NCI-H187 treated with DMSO at 0.1 percent for 48 hours (cell line): ENCODE results near the gene RTBDN.
A peak's percentile ranks its signal among the peaks of the same experiment; 100 is the strongest.

ENCODE experiments used
- DNase-seq: peaks from one replicate; lab custom pipeline; 2025; lab: John Stamatoyannopoulos, UW

Gene RTBDN

DNA sequence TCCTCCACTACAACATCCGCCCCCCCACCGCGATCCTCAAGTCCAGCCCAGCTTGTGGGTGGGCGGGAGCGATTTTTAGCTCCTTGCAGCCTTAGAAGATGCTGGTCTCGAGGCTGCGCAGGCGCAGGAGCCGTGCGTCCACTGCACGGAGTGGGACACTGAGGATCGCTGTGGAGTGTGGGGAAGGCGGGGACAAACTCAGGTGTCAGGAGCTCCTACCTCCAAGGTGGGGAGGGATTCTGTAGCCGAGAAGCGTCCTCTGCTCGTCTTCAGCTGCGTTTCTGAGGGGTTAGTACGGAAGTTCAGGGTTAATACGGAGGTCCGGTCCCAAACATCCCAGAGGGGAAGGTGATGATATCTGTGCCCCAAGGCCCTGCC is at the start of gene RTBDN:
TSS of gene RTBDN (minus strand) at position 14 of the 378 bp plus-strand sequence. CDS start 4,600 bp downstream, outside the sequence.
- DNase-seq, result no peak

DNA sequence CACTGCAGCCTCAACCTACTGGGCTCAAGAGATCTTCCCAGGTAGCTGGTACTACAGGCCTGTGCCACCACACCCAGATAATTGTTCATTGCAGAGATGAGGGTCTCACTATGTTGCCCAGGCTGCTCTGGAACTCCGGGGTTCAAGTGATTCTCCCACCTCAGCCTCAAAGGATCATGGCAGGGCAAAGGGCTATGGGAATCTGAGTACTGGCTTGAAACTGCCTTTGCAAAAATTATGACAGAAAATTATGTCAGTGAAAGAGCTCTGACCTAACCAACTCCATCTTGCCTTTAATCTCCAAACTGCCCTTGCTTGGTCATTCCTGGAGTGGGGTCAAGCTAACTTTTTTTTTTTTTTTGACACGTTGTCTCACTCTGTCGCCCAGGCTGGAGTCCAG is 48.2 kb upstream of the RTBDN start:
- DNase-seq, result no peak

DNA sequence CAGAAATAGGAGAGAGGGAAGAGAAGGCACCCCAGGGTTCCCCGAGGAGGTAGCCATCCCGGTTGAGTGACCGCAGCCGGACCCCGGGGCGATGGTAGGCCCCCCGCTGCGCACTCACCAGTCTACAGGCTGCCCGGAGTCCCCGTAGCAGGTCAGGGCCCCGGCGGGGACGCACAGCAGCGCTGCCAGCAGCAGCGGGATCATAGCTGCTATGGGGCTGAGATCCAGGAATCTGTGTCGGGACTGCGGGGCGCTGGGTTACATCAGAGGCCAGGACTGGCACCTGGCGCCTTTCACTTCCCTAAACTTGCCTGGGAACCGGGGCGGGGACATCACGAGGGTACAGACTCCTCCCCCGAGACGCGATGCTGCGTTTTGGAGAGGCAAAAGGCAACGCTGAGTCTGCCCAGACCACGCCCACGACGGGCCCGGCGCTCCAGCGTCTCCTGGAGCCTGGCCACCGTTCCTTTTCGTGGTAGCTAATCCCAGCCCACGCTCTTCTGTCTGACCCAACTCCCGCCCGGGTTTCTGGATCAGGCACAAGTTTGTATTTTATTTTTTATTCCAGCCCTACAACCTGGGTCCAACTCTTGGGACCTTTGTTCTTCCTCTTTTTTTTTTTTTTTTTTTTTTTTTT is 46.9 kb upstream of the RTBDN start, which contains the start of gene DNASE2:
TSS of gene DNASE2 (minus strand) at position 278 of the 637 bp plus-strand sequence. CDS start at position 204, 74 bp downstream.
- peak; percentile 60 for DNase-seq

DNA sequence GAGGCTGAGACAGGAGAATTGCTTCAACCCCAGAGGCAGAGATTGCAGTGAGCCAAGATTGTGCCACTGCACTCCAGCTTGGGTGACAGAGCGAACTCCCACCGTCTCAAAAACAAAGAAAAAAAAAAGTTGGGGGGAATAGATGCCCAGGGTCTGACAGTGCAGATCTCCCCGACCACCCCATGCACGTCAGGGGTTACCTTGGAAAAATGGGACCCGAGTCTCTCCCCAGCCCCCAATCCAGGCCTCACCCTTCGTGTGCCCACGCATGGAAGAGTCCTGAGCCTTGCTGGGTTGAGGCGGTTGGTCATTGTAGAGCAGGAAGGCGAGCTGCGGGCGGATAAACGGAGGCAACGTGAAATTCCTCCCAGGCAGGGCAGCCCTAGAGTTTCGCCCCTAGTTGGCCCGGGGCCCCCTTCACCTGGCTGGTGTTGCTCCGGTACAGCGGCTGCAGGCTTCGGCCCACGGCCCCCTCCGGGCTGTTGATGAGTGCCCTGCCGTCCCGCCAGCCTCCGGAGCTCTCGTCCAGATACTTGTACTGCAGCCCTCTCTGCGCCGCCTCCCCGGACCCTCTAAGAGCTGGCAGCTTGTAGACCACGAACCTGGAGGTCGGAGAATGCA is 46.3 kb upstream of the RTBDN start:
- no peak for DNase-seq

DNA sequence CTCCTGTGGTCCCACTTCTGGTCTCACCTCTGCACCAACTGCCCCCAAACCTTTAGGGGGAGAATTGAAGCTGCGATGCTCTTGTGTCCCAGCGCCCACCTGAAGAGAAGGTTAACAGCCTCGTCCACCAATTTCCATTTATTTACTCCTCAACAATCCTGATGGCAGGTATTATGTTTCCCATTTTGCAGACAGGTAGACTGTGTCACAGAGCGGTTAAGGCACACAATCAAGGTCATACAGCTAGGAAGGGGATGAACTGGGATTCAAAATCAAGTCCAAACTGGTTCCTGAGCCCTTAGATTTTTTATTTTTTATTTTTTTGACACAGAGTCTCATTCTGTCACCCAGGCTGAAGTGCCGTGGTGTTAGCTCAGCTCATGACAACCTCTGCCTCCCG is 40.7 kb upstream of the RTBDN start:
- DNase-seq, result no peak

DNA sequence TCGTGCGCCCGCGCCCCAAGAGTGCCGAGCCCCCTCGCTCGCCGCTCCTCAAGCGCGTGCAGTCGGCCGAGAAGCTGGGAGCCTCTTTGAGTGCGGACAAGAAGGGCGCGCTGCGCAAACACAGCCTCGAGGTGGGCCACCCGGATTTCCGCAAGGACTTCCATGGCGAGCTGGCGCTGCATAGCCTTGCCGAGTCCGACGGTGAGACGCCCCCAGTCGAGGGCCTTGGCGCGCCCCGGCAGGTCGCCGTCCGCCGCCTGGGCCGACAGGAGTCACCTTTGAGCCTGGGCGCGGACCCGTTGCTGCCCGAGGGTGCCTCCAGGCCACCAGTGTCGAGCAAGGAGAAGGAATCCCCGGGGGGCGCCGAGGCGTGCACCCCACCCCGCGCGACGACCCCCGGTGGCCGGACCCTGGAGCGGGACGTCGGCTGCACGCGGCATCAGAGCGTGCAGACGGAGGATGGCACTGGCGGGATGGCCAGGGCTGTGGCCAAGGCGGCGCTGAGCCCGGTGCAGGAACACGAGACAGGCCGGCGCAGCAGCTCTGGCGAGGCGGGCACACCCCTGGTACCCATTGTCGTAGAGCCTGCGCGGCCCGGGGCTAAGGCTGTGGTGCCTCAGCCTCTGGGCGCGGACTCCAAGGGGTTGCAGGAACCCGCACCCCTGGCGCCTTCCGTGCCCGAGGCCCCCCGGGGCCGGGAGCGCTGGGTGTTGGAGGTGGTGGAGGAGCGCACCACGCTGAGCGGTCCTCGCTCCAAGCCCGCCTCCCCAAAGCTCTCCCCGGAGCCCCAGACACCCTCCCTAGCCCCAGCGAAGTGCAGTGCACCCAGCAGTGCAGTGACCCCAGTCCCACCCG is 39.7 kb upstream of the RTBDN start:
- no peak for DNase-seq

DNA sequence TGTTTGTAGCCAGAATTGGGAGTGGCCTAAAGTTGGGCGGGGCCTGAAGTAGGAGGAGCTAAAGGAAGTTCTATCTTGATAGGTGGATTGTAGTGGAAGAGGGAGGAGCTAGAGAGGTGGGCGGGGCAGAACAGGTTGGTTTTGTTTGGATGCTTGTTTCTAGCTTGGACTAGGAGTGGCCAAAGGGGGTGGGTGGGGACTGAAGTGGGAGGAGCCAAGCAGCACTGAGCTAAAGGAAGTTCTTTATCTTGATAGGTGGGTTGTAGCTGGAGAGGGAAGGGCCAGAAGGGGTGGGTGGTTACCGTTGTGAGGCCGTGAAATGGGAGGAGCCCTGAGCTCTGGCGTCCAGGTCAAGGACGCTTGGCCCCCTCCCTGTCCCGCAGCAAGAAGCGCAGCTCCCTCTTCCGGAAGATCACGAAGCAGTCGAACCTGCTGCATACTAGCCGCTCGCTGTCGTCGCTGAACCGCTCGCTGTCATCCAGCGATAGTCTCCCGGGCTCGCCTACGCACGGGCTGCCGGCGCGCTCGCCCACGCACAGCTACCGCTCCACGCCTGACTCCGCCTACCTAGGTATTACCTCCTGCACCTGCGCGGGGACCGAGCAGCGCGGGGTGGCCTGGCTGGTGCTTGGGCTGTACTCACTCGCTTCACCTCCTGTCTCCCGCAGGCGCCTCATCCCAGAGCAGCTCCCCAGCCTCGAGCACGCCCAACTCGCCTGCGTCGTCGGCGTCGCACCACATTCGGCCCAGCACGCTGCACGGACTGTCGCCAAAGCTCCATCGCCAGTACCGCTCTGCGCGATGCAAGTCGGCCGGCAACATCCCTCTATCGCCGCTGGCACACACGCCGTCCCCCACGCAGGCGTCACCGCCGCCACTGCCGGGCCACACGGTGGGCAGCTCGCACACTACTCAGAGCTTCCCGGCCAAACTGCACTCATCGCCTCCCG is 38.8 kb upstream of the RTBDN start:
- peak; percentile 42 for DNase-seq

DNA sequence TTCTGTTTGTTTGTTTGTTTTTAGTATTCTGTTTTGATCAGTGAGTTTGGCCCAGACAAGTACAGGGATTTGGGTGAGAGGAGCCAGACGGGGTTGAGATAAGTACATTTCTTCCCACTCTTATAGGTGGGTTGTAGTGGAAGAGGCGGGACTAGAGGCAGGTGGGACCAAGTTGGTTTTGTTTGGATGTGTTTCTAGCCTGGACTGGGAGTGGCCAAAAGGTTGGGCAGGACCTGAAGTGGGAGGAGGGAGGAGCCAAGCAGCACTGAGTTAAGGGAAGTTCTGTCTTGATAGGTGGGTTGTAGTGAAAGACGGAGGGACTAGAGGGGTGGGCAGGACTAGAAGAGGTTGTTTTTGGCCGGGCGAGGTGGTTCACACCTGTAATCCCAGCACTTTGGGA is 37.9 kb upstream of the RTBDN start:
- no peak for DNase-seq

DNA sequence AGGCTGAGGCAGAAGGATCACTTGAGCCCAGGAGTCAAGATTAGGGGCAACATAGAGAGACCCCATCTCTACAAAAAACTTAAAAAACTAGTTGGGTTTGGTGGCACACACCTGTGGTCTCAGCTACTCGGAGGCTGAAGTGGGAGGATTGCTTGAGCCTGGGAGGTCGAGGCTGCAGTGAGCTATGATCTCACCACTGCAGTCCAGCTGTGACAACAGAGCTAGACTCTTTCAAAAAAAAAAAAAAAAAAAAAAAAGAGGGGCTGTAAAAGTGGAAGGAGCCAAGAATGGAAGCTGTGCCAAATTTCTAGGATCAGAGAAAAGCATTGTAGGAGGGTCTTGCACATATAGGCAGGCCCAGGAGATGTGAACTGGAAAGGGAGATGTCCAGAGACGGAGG is 37.3 kb upstream of the RTBDN start:
- DNase-seq, result no peak

DNA sequence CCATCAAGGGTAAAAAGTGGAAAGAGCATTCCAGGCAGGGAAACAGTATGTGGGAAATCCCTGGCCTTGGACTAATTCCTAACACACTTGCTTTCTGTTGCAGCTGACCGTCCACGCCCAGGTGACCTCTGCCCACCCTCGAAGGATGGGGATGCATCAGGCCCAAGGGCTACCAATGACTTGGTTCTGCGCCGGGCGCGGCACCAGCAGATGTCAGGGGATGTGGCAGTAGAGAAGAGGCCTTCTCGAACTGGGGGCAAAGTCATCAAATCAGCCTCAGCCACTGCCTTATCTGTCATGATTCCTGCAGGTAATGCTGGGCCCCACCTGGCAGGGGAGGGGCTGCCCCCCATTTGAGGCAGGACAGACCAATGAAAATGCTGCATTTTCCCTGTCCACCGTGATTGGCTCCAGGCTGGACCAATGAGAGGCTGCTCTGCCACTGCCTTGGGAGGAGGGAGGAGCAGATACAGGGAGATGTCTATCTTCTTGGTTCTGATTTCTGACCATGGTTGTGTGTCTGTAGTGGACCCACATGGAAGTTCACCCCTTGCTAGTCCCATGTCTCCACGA is 34.2 kb upstream of the RTBDN start:
- no peak for DNase-seq

DNA sequence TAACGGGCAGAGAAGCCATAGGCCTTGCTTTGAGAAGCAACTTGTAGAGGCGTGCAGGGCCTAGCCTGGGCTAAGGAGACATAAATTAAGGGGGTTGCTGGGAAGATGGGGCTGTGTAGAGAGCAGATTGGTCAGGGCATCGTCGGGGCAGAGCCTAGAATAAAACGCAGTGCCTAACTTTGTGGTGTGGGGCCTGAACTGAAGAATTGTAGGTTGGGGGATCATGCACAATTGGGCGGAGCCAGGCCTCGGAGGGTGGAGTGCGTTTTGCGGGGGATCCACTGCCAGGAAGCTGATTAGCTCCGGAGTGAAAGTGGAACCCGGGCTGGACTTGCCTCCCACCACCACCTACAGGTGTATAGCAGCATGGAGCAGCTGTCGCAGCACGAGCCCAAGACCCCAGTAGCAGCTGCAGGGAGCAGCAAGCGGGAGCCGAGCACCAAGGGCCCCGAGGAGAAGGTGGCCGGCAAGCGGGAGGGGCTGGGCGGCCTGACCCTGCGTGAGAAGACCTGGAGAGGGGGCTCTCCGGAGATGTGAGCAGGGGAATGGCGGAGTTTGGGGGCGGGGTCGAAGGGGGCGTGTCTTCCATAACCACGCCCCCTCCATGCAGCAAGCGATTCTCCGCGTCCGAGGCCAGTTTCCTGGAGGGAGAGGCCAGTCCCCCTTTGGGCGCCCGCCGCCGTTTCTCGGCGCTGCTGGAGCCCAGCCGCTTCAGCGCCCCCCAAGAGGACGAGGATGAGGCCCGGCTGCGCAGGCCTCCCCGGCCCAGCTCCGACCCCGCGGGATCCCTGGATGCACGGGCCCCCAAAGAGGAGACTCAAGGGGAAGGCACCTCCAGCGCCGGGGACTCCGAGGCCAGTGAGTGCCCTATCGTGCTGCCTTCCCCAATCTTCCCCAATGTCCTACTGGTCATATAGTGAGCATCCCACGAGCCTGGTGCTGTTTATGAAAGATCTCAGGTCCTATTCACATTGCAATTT is 33.0 kb upstream of the RTBDN start:
- DNase-seq, result no peak

DNA sequence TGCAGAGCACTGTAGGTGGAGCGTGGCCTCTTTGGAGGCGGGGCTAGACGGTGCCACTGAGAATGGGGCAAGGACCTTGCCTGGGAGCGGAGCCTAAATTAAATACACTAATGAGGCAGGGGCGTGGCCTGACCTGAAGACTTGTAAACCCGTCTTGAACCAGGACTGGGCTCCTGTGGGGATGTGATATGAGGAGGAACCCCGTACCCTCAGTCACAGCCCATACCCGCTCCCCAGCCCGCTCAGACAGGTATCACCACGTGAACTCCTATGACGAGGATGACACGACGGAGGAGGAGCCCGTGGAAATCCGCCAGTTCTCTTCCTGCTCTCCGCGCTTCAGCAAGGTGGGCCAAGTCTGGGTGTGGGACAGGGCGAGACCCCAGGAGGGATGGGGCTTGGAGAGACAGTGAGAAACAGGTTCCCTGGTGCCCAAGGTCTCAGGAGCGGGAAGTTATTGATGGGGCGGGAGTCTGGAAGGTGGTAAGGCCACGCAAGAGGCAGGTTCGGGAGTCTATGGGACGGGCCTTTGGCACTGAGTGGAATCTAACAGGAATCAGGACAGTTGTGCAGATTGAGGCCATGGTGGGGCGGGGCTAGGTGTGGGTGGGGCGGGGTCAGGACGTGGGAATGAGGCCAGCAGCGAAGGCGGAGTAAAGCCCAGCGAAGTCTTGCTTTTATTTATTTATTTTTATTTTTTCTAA is 32.2 kb upstream of the RTBDN start:
- DNase-seq, result no peak

DNA sequence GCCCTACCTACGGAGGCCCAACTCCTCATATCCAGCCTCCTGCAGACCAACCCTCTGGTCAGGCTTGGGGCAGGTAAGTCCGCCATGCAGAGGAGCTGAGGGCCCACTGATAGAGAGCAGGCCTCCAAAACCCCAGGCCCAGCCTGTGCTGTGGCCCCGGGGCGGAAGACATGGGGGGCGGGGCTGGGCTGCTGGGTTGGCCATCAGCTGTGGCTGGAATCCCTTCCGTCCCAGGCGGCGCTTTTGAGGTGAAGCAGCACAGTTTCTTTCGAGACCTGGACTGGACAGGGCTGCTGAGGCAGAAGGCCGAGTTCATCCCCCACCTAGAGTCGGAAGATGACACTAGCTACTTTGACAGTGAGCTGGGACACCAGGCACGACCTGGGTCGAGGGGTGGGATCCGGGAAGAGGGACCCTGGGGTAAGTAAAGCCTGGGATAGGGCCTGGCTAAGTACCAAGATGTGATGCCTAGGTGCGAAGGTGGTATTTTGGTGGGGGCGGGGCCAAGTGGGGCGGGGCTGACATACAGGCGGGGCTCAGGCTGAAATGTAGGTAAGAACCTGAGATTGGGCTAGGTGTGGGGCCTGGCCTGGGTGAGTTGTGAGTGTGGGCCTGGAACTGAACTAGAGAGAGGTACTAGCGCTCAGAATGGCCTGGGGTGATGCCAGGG is 31.5 kb upstream of the RTBDN start:
- DNase-seq, result no peak

DNA sequence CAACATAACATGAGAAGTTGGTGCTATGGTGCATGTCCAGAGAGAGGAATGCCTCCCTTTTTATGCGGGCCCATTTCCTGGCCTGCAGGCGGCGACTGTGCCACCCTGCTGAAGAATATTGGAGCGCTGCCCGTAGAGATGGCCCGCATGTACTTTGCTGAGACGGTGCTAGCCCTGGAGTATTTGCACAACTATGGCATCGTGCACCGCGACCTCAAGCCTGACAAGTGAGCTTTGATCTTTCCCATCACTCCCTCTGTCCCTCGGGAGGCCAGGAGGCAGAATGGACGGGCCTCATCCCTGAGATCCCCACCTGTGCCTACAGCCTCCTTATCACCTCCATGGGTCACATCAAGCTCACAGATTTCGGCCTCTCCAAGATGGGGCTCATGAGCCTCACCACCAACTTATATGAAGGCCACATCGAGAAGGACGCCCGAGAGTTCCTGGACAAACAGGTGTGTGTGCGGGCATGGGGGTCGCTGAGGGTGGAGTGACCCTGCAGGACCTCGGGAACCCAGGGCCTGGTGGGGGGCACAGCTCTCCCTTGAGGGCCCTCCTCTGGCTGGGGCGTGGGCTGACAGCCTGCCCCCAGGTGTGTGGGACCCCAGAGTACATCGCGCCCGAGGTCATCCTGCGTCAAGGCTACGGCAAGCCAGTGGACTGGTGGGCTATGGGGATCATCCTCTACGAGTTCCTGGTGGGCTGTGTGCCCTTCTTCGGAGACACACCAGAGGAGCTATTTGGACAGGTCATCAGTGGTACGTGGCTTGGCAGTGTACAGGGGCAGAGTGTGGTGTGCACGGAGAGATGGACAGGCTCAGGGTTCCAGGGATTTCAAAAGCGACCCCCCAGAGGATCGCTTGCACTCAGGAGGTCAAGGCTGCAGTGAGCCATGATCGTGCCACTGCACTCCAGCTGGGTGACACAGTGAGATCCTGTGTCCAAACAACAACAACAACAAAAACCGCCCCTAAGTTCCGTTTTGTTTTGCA is 30.6 kb upstream of the RTBDN start:
- no peak for DNase-seq

DNA sequence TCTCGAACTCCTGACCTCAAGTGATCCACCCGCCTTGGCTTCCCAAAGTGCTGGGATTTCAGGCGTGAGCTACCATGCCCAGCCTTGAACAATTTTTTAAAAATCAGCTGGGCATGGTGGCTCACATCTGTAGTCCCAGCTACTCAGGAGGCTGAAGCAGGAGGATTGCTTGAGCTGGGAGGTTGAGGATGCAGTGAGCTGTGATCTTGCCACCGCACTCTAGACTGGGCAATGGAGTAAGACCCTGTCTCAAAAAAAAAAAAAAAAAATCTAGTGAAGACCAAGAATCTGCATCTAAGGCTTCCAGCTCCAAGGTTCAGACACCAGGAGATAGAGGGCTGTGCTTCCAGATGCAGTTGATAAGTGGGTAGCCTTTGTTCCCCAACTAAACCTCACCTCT is 29.8 kb upstream of the RTBDN start:
- no peak for DNase-seq

DNA sequence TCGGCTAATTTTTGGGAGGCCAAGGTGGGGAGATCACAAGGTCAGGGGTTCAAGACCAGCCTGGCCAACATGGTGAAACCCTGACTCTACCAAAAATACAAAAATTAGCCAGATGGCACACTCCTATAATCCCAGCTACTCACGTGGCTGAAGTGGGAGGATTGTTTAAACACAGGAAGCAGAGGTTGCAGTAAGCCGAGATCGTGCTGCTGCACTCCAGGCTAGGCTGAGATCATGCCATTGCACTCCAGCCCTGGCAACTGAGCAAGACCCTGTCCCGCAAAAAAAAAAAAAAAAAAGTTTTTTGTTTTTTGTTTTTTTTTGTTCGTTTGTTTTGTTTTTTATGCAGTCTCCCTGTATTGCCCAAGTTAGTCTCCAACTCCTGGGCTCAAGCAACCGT is 25.2 kb upstream of the RTBDN start:
- no peak for DNase-seq

DNA sequence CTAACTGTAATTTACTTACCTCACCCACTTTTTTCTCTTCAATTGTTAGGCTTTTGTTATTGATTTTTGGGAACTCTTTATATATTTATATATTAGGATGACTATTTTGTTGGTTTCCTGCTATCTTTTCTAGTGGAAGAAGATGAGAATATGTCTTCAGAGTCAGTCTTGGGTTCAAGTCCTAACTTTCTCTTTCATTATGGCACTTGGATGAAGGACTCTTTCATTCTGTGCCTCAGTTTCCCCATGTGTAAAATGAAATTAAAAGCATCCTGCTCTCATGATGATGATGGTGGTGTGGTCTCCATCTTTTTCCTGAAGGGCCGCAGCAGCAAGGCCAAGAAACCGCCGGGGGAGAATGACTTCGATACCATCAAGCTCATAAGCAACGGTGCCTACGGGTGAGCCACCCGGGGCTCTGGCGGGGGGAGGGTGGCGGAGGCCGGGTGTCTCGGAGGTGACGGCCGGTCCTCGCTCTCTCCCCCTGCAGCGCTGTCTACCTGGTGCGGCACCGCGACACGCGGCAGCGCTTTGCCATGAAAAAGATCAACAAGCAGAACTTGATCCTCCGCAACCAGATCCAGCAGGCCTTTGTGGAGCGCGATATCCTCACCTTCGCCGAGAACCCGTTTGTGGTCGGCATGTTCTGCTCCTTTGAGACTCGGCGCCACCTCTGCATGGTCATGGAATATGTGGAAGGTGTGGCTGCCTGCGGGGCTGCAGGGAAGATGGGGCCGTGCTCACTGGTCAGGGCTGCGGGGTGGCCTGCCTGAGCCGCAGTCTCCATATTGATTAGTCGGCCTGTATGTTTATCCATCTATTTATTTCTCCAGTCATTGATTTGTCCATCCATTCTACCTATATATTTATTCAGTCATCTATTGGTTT is 23.9 kb upstream of the RTBDN start:
- no peak for DNase-seq
